ENCODE results near the gene ALG2.
"Not testable (repeated sequence)": the region's sequence is repeated elsewhere in the genome, so short reads cannot be mapped to it uniquely, and the experiment has no call there.

Gene ALG2

DNA sequence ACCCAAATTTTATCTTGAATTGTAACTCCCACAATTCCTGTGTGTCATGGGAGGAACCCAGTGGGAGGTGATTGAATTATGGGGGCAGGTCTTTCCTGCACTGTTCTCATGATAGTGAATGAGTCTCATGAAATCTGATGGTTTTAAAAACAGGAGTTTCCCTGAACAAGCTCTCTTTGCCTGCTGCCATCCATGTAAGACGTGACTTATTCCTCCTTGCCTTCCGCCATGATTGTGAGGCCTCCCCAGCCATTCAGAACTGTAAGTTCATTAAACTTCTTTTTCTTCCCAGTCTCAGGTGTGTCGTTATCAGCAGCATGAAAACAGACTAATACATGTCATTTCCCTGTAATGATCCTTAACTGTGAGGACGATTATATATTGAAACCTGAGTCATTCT is 16.1 kb upstream of the ALG2 start:
- not testable (repeated sequence) for DNase-seq

DNA sequence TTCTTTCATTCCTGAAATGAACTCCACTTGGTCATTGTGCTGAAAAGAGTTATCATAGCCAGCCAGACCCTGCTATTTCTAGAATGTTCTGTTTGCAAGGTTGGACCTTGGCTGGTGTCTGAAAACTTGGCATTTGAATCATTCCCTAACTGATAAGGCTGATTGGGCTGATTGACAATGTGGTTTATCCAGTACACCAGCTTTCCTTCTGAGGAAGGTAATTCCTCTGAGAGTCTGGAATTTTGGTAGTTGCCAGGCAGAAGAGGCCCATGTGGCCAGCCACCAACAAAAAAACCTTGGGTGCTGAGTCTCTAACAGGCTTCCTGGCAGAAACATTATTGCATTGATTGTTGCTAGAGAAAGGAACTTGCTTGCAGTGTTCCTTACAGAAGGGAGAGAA is 15.6 kb upstream of the ALG2 start:
- DNase-seq, result no peak

DNA sequence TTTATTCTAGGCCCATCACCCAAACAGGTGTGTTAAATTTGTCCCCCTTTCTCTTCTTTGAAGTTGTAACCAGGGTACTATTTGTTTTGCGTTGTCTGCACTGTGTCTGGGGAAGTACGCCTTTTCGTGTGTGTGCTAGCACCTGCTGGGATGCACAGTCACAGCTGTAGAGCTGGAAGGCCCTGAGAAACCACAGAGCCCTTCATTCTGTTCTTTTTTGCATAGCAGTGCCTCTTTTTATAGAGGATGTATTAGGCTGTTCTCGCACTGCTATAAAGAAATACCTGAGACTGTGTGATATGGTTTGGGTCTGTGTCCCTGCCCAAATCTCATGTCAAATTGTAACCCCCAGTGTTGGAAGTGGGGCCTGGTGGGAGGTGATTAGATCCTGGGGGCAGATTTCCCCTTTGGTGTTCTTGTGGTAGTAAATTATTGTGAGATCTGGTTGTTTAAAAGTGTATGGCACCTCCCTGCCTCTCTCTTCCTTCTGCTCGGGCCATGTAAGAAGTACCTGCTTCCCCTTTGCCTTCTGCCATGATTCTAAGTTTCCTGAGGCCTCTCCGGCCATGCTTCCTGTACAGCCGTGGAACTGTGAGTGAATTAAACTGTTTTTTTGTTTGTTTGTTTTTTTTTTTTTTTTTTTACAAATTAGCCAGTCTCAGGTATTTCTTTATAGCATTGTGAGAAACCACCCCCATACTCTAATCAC is 14.3 kb upstream of the ALG2 start:
- DNase-seq, result peak; percentile 35

DNA sequence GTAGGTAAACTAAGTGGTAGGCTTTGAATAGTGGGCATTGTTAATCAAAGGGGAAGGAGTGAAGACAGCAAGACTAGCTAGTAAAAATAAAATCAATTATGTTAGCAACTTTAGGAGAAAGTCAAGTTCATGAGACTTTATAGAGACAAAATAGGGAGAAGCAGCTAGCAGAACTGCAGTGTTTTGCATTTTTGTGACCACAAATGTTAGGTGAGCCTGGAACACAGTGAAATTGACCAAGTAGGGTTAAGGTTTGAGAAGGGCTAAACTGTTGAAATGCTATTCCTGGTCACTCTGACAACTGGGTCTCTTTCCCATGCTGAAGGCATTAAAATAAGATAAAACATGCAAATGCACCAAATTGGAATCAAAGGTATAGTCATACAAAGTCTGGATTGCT is 13.3 kb upstream of the ALG2 start:
- no peak for DNase-seq

DNA sequence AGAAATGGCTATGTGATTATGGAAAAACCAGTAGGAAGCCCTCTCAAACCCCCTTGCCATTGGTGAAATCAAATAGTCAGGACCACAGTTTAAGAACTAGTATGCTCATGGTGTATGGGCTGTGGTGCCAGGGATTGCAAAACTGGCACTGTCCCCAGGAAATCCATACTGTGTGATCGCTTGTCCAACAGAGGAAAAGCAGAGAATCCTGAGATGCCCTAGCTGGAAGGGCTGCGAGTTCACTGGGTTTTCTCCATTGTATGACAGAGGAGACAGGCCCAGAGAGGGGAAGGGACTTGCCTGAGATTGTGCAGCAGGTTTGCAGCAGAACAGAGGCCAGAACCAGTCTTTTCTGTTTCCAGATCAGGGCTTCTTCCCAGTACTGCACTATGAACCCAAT is 12.9 kb upstream of the ALG2 start:
- no peak for DNase-seq

DNA sequence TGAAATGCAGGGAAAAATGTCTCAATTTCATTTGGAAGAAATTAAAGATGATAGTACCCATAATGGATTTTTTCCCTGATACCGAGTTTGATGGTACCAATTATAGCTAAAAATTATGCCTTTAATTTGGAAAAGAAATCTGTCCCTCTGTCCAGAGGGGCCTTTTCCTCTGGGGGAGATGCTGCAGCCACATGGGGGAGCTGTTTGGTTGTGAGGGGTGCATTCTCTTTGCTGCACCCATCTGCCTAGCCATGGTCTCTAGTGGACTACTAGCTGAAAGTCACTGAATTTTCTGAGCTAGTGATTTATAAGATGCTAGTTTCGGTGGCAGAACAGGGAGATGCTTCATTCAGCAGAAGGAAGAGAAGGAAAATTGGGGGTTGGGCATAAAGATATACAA is 10.0 kb upstream of the ALG2 start:
- DNase-seq, result peak; percentile 21

DNA sequence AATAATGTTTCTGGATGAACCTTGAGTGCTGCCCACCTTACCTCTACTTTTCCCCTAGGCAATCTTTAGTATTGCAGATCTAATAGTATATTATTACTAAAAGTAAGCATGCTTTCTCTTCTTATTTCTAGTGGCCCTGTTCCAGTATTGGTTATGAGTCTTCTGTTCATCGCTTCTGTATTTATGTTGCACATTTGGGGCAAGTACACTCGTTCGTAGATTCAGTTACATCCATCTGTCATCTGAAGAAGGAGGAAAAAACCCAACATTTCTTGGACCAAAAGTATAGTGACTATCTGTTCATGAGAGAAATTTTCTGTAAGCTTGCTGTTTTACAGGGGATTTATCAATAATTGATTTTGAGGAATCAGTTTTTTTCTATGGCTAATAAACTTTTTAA is 8.5 kb upstream of the ALG2 start:
- DNase-seq, result no peak

DNA sequence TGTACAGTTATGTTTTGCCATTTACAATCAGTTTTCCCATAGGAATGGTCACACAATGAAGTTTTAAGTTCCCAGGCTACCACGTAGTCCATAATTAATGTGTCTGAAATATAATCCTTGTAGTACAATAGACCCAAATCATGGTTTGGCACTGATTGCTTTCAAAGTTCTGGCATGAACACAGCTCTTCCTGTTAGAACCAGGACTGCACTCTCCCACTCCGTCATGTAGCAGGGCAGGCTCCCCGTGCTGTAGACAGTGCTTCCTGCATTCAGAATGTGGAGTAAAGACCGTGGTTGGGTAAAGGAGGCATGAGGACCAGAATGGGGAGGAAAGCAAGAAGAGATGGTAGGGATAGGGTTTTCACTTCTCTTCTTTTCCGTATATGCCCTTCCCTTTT is 4.3 kb upstream of the ALG2 start:
- no peak for DNase-seq

DNA sequence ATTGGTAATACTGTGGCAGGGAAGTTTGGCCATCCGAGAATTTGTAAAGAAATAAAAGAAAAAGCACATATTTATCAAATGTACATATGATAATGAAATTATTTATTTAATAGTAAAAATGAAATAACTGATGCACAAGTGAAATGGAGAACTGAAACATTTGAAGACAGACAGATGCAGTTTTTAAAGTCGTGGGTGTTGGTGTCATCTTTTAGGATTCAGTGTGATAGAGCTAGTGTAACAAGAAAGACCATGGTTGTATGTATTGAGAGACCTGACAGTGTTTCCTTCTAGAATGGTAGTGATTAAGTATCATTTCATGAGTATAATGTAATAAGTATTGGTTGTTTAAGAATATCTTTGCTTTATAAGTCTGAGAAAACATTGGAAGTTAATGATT is 2.7 kb upstream of the ALG2 start:
- no peak for DNase-seq

DNA sequence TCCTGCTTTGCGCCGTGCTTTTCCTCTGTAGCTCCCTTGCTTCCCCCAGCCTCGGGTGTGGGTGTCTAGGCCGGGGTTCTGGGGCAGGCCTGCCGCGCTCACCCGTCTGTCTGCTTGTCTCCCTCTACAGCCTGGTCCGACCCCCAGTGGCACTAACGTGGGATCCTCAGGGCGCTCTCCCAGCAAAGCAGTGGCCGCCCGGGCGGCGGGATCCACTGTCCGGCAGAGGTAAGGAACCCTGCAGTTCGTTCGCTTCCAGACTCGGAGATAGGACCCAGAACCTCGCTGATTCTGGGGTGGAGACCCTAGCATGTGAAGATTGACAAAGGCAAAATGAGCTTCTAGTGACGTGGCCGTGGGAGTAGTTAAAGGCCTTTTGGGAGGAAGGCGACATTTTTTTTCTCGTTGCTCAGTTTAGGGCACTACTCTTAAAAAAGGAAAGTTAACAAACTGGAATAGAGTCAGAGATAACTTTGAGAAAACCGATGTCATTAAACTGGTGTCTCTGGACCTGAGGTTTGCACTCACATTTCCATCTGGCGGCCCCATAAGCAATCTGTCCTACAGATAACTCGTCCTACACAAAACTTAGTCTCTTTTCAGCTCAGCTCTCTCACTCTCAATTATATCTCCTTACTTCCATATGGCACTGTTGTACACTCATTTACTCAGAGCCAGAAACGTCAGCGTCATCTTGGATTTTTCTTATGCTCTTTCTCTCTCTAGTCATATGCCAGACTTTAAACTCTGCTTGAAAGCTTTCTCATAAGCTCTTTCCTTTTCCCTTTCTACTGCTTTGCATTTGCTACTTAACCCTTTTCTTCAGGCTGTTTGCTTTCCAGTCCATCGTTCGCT is 901 bp upstream of the ALG2 start:
- no peak for DNase-seq

DNA sequence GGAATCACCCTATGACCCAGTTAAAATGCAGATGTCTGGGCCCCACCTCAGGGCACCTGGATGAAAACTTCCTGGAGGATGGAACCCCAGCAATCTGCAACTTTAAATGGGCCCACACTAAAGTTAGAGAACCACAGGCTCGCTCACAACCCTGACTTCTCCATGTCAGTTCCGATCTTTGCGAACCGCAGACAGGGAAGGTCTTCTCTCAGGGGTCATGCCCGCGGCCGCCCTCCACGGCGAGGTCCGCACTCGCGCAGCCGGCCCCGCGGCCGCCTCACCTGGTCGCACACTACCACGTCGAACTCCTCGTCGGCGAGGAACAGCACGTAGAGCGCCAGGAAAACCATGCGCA is 499 bp downstream of the ALG2 start:
- no peak for DNase-seq

DNA sequence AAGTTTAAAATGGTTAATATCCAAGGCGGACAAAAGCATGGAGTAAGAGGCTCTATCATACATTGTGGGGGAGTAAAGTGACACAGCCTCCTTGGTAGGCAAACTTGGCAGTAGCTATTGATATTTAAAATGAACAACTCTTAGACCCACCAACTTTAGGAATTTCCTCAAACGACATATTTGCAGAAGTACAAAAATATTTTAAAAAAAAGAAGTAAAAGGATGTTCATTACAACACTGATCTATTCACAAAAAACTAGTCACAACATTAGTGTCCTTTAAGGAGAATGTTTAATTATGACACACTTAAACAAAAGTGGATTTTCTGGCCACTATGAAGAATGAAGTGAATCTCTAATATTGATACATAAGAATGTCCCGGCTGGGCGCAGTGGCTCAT is 1.7 kb downstream of the ALG2 start:
- no peak for DNase-seq

DNA sequence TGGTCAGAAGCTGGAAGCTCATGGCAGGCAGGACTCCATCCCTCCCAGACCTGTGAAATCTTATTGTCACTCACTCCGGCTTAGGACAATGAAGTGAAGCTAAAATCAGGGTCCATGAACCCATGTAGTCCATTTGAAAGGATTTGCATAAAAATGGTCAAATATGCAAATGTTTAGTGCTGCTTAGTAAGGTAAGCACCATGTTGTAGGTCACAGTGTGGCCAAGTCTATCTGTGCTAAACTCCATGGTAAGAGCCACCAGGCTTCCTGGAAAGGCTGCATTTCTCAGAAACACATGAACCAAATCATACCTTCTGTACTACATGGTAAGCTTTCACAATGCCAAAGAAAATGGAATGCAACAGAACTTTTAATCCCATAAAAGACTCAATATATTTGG is 5.7 kb downstream of the ALG2 start:
- DNase-seq, result no peak

DNA sequence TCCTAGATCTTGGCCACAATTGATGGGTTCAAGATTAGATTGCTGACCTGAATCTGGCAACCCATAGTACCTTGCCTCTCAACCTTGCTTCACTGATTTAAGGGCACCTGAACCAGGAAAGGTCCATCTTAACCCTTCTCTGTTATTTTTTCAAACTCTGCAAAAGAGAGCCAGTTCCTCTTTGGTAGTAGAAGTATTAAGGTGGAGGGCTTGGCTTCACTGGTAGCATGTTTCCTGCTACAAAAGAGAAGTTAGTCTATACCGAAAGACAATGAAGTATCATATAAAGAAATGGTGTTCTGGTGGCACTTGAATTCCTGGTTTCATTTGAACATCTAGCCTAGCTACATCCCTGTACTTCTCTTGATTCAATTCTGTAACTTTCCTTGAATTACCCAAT is 8.5 kb downstream of the ALG2 start:
- no peak for DNase-seq

DNA sequence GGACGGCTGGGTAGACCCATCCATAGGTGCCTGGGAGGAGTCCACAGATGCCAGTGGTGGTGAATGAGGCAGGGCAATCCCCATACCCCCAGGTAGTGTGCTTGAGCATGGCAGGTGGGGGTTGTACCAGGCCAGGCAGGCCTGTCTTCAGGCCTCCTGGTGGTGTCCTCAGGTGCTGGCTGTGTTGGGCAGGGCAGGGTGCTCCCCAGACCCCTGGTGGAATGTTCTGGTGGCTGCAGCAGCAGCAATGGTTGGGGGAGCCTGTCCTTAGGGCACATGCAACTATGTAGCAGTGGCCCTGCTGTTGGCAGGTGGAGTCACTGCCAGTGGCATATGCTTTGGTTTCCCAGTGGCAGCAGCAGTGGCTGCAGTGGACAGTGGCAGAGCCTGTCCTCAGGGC is 10.0 kb downstream of the ALG2 start:
- DNase-seq, result no peak

DNA sequence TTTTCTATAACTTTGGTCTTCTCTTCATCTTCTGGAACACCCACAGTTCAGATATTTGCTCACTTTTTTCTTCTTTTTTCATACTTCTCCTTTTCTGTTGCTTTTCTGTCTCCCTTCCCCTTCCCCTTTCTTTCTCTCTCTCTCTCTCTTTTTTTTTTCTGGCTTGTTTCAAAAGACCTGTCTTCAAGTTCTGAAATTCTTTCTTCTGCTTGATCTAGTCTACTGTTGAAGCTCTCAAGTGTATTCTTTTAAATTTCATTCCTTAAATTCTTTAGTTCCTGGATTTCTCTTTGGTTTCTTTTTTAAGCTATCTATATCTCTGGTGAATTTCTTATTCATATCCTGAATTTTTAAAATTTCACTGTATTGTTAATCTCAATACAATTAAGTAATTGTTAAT is 11.2 kb downstream of the ALG2 start:
- no peak for DNase-seq

DNA sequence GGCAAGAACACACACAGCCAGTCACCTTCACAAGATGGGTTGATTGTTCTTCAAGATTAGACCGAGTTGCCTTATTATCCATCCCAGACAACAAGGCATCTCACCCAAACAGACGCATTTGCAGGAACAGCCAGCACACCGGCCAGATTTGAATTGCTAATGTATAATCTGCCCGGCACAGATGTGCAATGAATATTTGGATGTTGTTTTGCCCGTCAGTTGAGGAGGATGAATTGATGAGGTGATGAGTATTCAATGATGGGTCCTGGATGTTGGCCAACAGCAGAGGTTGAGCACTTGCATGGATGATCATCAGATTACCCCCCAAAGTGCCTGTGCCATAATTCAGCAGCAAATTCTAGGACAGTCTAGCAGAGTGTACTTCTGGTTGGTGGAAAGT is 20.1 kb downstream of the ALG2 start:
- no peak for DNase-seq

DNA sequence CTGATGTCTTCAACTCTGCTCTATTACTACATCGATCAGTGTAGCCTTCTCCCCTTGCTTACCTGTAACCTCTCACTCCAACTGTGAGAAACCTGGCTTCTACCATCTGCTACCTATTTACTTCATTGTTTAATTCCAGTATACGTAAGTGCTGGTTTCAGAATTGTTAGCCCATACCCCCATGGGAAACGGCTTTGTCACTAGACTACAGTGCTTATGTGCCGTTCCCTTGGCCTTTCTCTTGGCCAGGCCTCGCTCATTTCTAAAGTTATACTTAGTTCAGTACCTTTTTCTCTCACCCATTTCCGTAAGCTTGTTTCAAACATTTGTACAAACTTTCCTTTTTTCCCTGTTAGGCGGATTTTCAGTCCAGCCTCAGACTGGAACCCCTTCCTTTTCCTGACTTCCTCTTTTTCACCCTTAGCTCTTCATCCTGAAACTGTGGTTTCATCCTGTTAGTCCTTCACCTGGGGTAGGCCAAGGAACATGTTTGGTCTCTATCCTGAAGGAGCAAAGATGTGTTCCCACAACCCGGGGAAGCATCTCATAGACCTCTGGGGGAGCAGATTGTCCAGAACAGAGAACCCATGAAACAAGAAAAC is 21.7 kb downstream of the ALG2 start:
- DNase-seq, result no peak

DNA sequence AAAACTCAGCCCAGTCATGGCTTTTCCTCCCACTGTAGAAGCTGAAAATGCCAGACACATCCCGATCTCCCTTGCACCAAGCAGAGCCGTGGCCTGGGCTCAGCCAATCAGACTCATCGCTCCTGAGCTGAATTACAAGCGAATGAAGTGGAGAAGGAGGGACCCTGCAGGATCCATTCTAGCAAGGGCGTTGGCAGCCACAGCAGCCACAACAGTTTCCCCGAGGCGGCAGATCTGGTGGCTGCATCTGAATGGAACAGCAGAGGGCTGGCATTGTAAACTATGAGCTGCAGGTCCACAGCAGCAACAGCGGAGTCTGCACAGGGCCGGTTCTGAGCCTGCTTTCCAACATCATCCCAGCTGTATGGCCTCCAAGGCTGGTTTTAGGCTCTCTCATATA is 23.8 kb downstream of the ALG2 start:
- DNase-seq, result no peak

DNA sequence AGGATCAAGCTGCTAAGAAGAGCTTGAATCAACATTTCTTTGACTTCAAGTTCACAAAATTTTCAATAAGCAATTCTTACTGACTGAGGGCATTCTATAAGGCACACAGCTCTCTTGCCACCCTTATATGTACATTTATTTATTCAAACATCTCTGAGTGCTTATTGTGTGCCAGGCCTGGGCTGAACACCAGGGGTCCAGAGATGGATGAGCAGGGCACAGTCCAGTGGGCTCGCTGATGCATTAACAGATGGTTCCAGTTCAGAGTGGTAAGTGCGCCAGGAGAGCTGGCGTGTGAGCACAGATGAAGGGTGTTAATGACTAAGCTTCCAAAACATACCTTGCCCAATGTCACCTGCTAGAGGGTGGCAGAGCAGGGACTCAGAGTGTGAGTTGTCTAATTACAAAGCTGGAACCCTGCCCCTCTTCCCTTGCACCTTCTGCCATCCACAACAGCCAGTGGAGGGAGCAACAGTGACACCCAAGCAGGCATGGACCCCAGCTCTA is 24.6 kb downstream of the ALG2 start:
- DNase-seq, result no peak

DNA sequence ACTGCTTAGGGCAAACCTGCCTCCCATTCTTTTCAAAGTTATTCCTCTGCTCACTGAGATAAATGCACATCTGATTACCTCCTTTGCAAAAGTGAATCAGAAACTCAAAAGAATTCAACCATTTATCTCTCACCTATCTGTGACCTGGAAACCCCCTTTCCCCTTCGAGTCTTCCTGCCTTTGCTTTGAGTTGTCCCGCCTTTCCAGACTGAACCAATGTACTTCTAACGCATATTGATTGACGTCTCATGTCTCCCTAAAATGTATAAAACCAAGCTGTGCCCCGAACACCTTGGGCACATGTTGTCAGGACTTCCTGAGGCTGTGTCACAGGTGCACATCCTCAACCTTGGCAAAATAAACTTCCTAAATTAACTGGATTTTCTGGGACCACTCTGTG is 25.3 kb downstream of the ALG2 start:
- DNase-seq, result not testable (repeated sequence)

DNA sequence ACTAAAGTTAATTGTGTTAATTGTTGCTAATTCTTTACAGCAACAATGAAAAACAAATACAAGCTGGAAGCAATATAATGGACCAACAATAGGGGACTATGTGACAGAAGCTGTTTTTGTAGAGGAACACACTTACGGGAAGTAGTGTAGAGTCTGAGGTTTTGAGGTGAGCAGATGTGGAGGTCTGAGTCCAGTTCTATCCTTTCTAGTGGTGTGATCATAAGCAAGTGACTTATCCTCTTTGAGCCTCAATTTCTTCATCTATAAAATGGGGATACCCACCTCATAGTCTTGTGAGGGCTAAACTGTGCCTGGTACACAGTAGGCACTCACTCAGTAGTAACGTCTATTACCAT is 28.3 kb downstream of the ALG2 start:
- DNase-seq, result no peak

DNA sequence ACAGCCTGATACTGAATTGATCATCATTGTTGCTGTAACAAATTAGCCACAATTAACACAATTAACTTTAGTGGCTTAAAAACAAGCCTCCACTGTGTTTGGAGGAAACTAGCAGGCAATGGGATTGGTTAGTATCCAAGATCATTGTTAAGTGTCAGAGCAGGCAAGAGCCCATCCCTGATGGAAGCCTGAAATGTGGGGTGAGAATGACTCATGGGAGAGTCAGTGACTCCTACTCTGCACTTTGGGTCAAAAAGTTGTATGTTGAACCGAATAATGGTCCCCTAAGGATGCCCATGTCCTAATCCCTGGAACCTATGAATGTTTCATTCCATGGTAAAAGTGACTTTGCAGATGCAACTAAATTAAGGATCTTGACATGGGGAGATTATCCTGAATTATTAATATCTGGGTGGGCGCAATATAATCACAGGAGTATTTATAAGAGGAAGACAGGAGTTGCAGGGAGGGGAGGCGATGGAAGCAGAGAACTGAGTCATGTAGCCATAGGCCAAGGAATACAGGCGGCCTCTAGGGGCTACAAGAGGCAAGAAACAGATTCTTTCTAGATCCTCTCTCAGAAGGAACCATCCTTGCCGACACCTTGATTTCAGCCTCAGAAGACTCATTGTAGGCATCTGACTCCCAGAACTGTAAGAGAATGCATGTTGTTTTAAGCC is 28.8 kb downstream of the ALG2 start:
- no peak for DNase-seq
